Cardiac fibroblast (primary cell): ENCODE measurements around the gene FDCSP.

Experiments used
- DNase-seq, 2 donors: peaks; one replicate each; pipeline versions ENCODE4 v3.0.0 to v3.0.0-alpha.2; 2010; ENCODE audit warnings: low read depth in 2 of 2
- H3K4me3 ChIP-seq, 2 donors: replicated peaks in 1 of 2; 1 replicate in 1 of 2; 2 replicates in 1 of 2; pipeline ENCODE4 v1.5.1; 2011; ENCODE audit warnings: low read depth in 2 of 2, low read length in 2 of 2, mild to moderate bottlenecking in 2 of 2, moderate library complexity in 1 of 2
- TF ChIP-seq, protein P1 (sequence below): IDR thresholded peaks from one replicate; pipeline ENCODE4 v1.5.1; 2011; ENCODE audit warnings: low read depth, mild to moderate bottlenecking, low read length, inconsistent platforms

FDCSP gene

DNA sequence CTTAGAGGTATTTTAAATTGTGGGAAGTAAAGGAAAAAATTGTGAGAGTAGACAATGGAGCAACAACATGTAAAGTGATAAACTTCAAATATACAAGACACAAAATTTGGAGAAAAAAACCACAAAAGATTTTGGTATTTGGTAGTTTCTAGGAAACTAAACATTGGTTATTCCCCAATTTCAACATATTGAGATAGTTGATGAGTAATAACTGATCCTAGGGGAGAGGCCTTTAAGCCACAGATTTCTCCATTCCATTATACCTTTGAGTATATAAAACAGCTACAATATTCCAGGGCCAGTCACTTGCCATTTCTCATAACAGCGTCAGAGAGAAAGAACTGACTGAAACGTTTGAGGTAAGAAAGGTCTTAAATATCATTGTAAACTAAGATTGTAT is at the start of gene FDCSP:
Gene FDCSP (plus strand): TSS at position 301 of the 400 bp plus-strand sequence. CDS start 5,071 bp downstream, outside the sequence.
- DNase-seq, result no peak
- H3K4me3 ChIP-seq, result no peak within 1 kb of the TSS
- TF ChIP-seq, protein P1, sequence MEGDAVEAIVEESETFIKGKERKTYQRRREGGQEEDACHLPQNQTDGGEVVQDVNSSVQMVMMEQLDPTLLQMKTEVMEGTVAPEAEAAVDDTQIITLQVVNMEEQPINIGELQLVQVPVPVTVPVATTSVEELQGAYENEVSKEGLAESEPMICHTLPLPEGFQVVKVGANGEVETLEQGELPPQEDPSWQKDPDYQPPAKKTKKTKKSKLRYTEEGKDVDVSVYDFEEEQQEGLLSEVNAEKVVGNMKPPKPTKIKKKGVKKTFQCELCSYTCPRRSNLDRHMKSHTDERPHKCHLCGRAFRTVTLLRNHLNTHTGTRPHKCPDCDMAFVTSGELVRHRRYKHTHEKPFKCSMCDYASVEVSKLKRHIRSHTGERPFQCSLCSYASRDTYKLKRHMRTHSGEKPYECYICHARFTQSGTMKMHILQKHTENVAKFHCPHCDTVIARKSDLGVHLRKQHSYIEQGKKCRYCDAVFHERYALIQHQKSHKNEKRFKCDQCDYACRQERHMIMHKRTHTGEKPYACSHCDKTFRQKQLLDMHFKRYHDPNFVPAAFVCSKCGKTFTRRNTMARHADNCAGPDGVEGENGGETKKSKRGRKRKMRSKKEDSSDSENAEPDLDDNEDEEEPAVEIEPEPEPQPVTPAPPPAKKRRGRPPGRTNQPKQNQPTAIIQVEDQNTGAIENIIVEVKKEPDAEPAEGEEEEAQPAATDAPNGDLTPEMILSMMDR, result no peak

DNA sequence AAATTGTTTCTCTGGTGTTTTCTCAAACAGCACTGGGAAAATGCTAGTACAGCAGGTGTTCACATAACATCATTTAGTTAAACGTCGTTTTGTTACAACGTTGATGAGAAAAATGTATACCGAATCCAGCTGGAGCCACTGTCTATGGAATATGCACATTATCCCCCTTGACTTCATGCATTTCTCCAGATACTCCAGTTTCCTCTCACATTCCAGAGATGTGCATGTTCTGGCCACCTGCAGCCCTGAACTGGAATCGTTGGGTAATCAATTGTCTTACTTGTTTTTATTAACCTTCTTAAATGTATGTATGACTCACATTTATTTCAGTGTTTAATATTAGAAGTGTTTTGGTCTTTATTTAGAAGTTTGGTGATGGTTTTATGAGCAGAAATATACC is 48.8 kb upstream of the FDCSP start:
- H3K4me3 ChIP-seq, result no peak overlapping the region
- DNase-seq, result no peak
- TF ChIP-seq, protein P1, result no peak

DNA sequence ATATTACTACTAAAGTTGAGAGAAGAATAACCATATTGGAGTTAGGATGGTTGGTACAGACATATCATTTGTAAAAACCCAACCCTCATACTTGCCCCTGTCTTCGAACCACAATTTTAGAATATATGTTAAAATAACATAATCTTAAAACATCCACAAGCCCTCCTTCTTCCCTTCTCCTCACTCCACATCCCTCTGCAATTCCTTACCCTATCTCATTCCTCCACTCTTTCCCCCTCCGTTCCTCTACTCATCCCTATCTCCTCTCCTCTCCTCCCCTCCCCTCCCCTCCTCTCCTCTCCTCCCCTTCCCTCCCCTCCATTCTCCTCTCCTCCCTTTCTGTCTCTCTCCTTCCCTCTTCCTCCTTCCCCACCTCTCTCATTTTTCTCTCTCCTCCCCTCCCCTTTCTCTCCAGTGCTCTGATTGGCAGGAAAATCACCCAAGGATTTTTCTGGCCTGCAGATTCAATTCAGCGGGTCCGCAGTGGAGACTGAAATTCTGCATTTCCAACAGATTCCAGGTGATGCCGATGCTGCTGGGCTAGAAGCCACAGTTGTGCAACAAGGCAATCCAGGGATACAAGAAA is 47.8 kb upstream of the FDCSP start:
- H3K4me3 ChIP-seq, result no peak overlapping the region
- TF ChIP-seq, protein P1, result no peak
- DNase-seq, result no peak

DNA sequence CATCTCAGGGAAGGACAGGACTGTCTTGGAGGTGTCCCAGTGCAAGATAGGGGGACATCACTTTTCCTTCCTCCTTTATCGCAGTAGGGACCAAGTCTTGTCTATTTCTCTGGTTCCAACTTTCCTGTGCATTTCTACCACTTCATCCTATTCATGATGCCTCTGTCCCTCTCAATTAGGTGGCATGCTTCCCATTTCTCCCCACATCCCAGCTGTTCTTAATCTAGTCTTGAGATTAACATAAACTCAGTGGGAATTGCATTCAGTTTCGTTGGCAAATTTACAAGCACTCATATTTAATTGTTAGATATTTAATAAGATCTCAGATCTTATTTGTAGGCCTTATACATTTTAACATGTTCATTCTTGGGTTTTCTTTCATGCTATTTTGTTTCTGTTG is 46.1 kb upstream of the FDCSP start:
- no peak overlapping the region for H3K4me3 ChIP-seq
- DNase-seq, result no peak
- TF ChIP-seq, protein P1, result no peak

DNA sequence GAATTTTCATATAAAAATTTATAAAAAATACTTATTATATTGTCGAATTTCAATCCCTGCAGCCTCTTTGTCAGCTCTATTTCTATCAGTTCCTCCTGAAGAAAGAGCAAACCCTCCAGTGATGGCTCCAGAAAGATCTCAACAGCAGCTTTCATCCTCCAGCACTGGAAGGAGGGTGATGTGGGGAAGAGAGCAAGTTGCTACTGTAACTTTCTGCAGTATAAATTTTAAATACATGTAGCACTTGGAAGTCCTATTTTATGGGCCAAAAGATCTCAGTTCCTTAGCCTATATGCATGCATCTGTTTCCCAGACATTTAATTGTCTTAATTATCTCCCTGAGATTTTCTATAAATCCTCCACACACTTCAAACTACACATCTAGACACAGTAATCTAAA is 44.1 kb upstream of the FDCSP start:
- H3K4me3 ChIP-seq, result no peak overlapping the region
- TF ChIP-seq, protein P1, result no peak
- DNase-seq, result no peak

DNA sequence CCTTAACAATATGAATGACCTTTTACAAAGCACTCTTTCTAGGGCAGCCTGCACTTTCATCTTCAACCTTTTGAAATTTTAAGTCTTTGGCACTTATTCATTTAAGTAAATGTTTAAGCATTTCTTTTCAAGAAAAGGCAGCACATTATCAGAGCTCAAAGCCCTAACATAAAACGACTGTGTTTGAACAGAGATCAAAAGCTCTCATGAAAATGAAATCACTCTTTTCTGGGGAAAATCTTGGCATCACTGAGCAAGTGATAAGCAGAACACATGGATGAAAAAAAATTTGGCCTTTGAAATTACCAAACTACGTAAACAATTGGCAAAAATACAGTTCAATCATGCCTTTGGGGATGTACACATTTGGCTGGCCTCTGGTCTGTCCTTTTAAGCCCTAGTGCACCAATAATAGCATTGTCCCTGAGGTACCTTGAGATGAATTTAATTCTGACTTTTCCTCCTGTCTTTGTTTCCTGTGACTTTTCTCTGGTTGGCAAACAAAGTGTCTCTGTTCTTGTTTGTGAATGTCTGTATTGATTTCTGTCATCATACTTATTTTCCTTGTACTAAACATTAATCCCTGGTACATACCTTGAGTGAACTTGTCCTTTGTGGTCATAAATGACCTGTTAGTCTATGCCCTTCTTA is 43.3 kb upstream of the FDCSP start:
- DNase-seq, result no peak
- TF ChIP-seq, protein P1, result no peak
- no peak overlapping the region for H3K4me3 ChIP-seq
